WERI-Rb-1 (cell line): ENCODE results near the gene ZNF544.

Experiments
- DNase-seq: peaks from one replicate; pipeline ENCODE4 v3.0.0-alpha.2; 2020
- H3K27ac ChIP-seq: fragments of 250-450 bp; sonication (Bioruptor Pico); 2 replicates; pipeline ENCODE4 v1.5.1; 2020; ENCODE audit warnings: mild to moderate bottlenecking, moderate library complexity
- H3K27me3 ChIP-seq: fragments of 250-450 bp; sonication (Bioruptor Pico); 2 replicates; pipeline ENCODE4 v1.5.1; 2021; ENCODE audit warnings: mild to moderate bottlenecking, low read depth, moderate library complexity; ENCODE audit not compliant: insufficient read depth, severe bottlenecking
- H3K36me3 ChIP-seq: fragments of 250-450 bp; sonication (Bioruptor Pico); 2 replicates; pipeline ENCODE4 v1.5.1; 2020; ENCODE audit warnings: mild to moderate bottlenecking, moderate library complexity
- H3K4me3 ChIP-seq: 2 replicates; pipeline ENCODE4 v1.5.1; 2011; ENCODE audit warnings: low read depth, mild to moderate bottlenecking, control low read depth, low read length
- H3K9me3 ChIP-seq: fragments of 250-450 bp; sonication (Bioruptor Pico); 2 replicates; pipeline ENCODE4 v1.5.1; 2021; ENCODE audit warnings: mild to moderate bottlenecking, moderate library complexity; ENCODE audit not compliant: severe bottlenecking
- CTCF ChIP-seq: IDR thresholded peaks from 2 replicates; pipeline ENCODE4 v1.5.1; 2011; ENCODE audit warnings: low read depth, mild to moderate bottlenecking, control low read depth, inconsistent platforms, low read length

Gene ZNF544

GRCh38 chr19:58196901-58197616, 31.7 kb upstream of the ZNF544 start:
- Histone ChIP-seq H3K27me3 (no peaks in the 10 kb centered on the region), H3K4me3 (no peak overlapping the region), H3K9me3 (peaks cover 63% of the 10 kb centered on the region), H3K27ac (no peak overlapping the region), H3K36me3 (peaks cover 87% of the 10 kb centered on the region)
- TF ChIP-seq CTCF: no peak
- DNase-seq: no peak

GRCh38 chr19:58203814-58204475, 24.8 kb upstream of the ZNF544 start:
- peaks cover 80% of the 10 kb centered on the region for H3K36me3 ChIP-seq
- H3K27ac ChIP-seq: no peak overlapping the region
- H3K9me3 ChIP-seq: peaks cover 45% of the 10 kb centered on the region
- no peak for DNase-seq
- H3K4me3 ChIP-seq: no peak overlapping the region
- no peak for TF ChIP-seq CTCF
- no peaks in the 10 kb centered on the region for H3K27me3 ChIP-seq

- no peak overlapping the region for H3K27ac ChIP-seq
- no peak for DNase-seq
- H3K36me3 ChIP-seq: peaks cover 82% of the 10 kb centered on the region
- no peaks in the 10 kb centered on the region for H3K27me3 ChIP-seq
- TF ChIP-seq CTCF: no peak
- peaks cover 45% of the 10 kb centered on the region for H3K9me3 ChIP-seq
- no peak overlapping the region for H3K4me3 ChIP-seq
These were observed 24.1 kb upstream of the ZNF544 start for GRCh38 chr19:58204566-58204965.

- H3K4me3 ChIP-seq: no peak overlapping the region
- no peak overlapping the region for H3K27ac ChIP-seq
- H3K36me3 ChIP-seq: peaks cover 97% of the 10 kb centered on the region
- H3K27me3 ChIP-seq: no peaks in the 10 kb centered on the region
- DNase-seq: no peak
- peaks cover 30% of the 10 kb centered on the region for H3K9me3 ChIP-seq
- TF ChIP-seq CTCF: no peak
These were observed 19.1 kb upstream of the ZNF544 start for GRCh38 chr19:58209577-58209976.

- H3K36me3 ChIP-seq: peaks cover 68% of the 10 kb centered on the region
These were observed 16.2 kb upstream of the ZNF544 start for GRCh38 chr19:58212336-58213074.

More at GRCh38 chr19:58212336-58213074, 16.2 kb upstream of the ZNF544 start:
- Histone ChIP-seq H3K27ac (no peak overlapping the region), H3K9me3 (peaks cover 24% of the 10 kb centered on the region), H3K4me3 (no peak overlapping the region), H3K27me3 (no peaks in the 10 kb centered on the region)
- no peak for TF ChIP-seq CTCF
- DNase-seq: no peak
